Activated T-cell treated with anti-CD3 and anti-CD28 coated beads, Interleukin-2, amount 50 U/mL, for 24 hours (primary cell): ENCODE data around the gene PDCD4.

Experiments used
- DNase-seq: peaks from one replicate; pipeline ENCODE4 v3.0.0-alpha.2; 2020
- H3K27ac Mint-ChIP-seq: 2 replicates; pipeline ENCODE4 v1.8.0; 2020; ENCODE audit warnings: mild to moderate bottlenecking, mixed read lengths
- H3K27me3 Mint-ChIP-seq: 2 replicates; pipeline ENCODE4 v1.8.0; 2020; ENCODE audit warnings: mixed read lengths
- H3K36me3 Mint-ChIP-seq: 2 replicates; pipeline ENCODE4 v1.8.0; 2020; ENCODE audit warnings: low read depth, mixed read lengths
- H3K4me1 Mint-ChIP-seq: 2 replicates; pipeline ENCODE4 v1.8.0; 2020; ENCODE audit warnings: low read depth, mixed read lengths
- H3K4me3 Mint-ChIP-seq: 2 replicates; pipeline ENCODE4 v1.8.0; 2020; ENCODE audit warnings: mild to moderate bottlenecking, moderate library complexity, mixed read lengths
- H3K9me3 Mint-ChIP-seq: 2 replicates; pipeline ENCODE4 v1.8.0; 2020; ENCODE audit warnings: mixed read lengths

PDCD4 gene

GRCh38 chr10:110848106-110848505 lies 23.6 kb upstream of the PDCD4 start:
- no peak for DNase-seq
- H3K27ac Mint-ChIP-seq: no peak overlapping the region
- no peak overlapping the region for H3K4me3 Mint-ChIP-seq
- H3K4me1 Mint-ChIP-seq: peaks cover 70% of the 10 kb centered on the region
- no peaks in the 10 kb centered on the region for H3K36me3 Mint-ChIP-seq
- no peaks in the 10 kb centered on the region for H3K27me3 Mint-ChIP-seq
- H3K9me3 Mint-ChIP-seq: no peaks in the 10 kb centered on the region

GRCh38 chr10:110850099-110850498 lies 21.6 kb upstream of the PDCD4 start:
- no peaks in the 10 kb centered on the region for H3K27me3 Mint-ChIP-seq
- H3K9me3 Mint-ChIP-seq: peaks cover 4% of the 10 kb centered on the region
- DNase-seq: no peak
- no peak overlapping the region for H3K4me3 Mint-ChIP-seq
- no peak overlapping the region for H3K27ac Mint-ChIP-seq
- no peaks in the 10 kb centered on the region for H3K36me3 Mint-ChIP-seq
- H3K4me1 Mint-ChIP-seq: peaks cover 72% of the 10 kb centered on the region

GRCh38 chr10:110851020-110851612 lies 20.6 kb upstream of the PDCD4 start:
- Mint-ChIP-seq H3K36me3 (no peaks in the 10 kb centered on the region), H3K9me3 (peaks cover 4% of the 10 kb centered on the region), H3K27ac (peak overlapping the region; percentile 22), H3K4me3 (peak overlapping the region; percentile 39), H3K27me3 (no peaks in the 10 kb centered on the region), H3K4me1 (peaks cover 74% of the 10 kb centered on the region)
- no peak for DNase-seq

- H3K9me3 Mint-ChIP-seq: peaks cover 6% of the 10 kb centered on the region
- DNase-seq: no peak
- H3K36me3 Mint-ChIP-seq: peaks cover 2% of the 10 kb centered on the region
- peaks cover 74% of the 10 kb centered on the region for H3K4me1 Mint-ChIP-seq
- H3K4me3 Mint-ChIP-seq: peak overlapping the region; percentile 28
- no peaks in the 10 kb centered on the region for H3K27me3 Mint-ChIP-seq
- peak overlapping the region; percentile 80 for H3K27ac Mint-ChIP-seq
Measured at GRCh38 chr10:110852255-110852896, 19.4 kb upstream of the PDCD4 start.

- peak overlapping the region; percentile 28 for H3K4me3 Mint-ChIP-seq
- H3K4me1 Mint-ChIP-seq: peaks cover 77% of the 10 kb centered on the region
- H3K9me3 Mint-ChIP-seq: peaks cover 6% of the 10 kb centered on the region
- H3K27me3 Mint-ChIP-seq: no peaks in the 10 kb centered on the region
- DNase-seq: peak; percentile 20
- H3K36me3 Mint-ChIP-seq: peaks cover 2% of the 10 kb centered on the region
- peak overlapping the region; percentile 15 for H3K27ac Mint-ChIP-seq
Measured at GRCh38 chr10:110852947-110853346, 18.8 kb upstream of the PDCD4 start.

GRCh38 chr10:110853921-110854605 lies 17.7 kb upstream of the PDCD4 start:
- H3K27me3 Mint-ChIP-seq: no peaks in the 10 kb centered on the region
- no peak overlapping the region for H3K27ac Mint-ChIP-seq
- H3K9me3 Mint-ChIP-seq: peaks cover 6% of the 10 kb centered on the region
- H3K36me3 Mint-ChIP-seq: peaks cover 2% of the 10 kb centered on the region
- no peak for DNase-seq
- peaks cover 83% of the 10 kb centered on the region for H3K4me1 Mint-ChIP-seq
- H3K4me3 Mint-ChIP-seq: no peak overlapping the region

GRCh38 chr10:110857265-110858171 lies 14.2 kb upstream of the PDCD4 start:
- Mint-ChIP-seq H3K36me3 (peaks cover 8% of the 10 kb centered on the region), H3K27ac (peak overlapping the region; percentile 20), H3K4me3 (peak overlapping the region; percentile 12), H3K4me1 (peaks cover 87% of the 10 kb centered on the region), H3K27me3 (no peaks in the 10 kb centered on the region), H3K9me3 (peaks cover 6% of the 10 kb centered on the region)
- DNase-seq: no peak

- no peak for DNase-seq
- Mint-ChIP-seq H3K27ac (peak overlapping the region; percentile 20), H3K36me3 (peaks cover 8% of the 10 kb centered on the region), H3K27me3 (no peaks in the 10 kb centered on the region), H3K4me1 (peaks cover 87% of the 10 kb centered on the region), H3K9me3 (peaks cover 6% of the 10 kb centered on the region), H3K4me3 (no peak overlapping the region)
Measured at GRCh38 chr10:110858297-110858934, 13.3 kb upstream of the PDCD4 start.

- DNase-seq: no peak
- H3K4me1 Mint-ChIP-seq: peaks cover 87% of the 10 kb centered on the region
- no peaks in the 10 kb centered on the region for H3K27me3 Mint-ChIP-seq
- H3K4me3 Mint-ChIP-seq: no peak overlapping the region
- peaks cover 6% of the 10 kb centered on the region for H3K9me3 Mint-ChIP-seq
- peak overlapping the region; percentile 90 for H3K27ac Mint-ChIP-seq
- peaks cover 8% of the 10 kb centered on the region for H3K36me3 Mint-ChIP-seq
Measured at GRCh38 chr10:110859206-110859972, 12.3 kb upstream of the PDCD4 start.

- DNase-seq: no peak
- Mint-ChIP-seq H3K36me3 (peaks cover 8% of the 10 kb centered on the region), H3K9me3 (peaks cover 4% of the 10 kb centered on the region), H3K4me3 (no peak overlapping the region), H3K27ac (peak overlapping the region; percentile 90), H3K27me3 (no peaks in the 10 kb centered on the region), H3K4me1 (peaks cover 87% of the 10 kb centered on the region)
Measured at GRCh38 chr10:110859973-110860376, 11.8 kb upstream of the PDCD4 start.

- Mint-ChIP-seq H3K4me1 (peaks cover 87% of the 10 kb centered on the region), H3K36me3 (peaks cover 8% of the 10 kb centered on the region), H3K9me3 (peaks cover 2% of the 10 kb centered on the region), H3K4me3 (peak overlapping the region; percentile 37), H3K27me3 (no peaks in the 10 kb centered on the region), H3K27ac (peak overlapping the region; percentile 90)
- DNase-seq: peak; percentile 69
Measured at GRCh38 chr10:110860576-110861241, 11.0 kb upstream of the PDCD4 start.

GRCh38 chr10:110861476-110861875 lies 10.3 kb upstream of the PDCD4 start:
- H3K27me3 Mint-ChIP-seq: no peaks in the 10 kb centered on the region
- DNase-seq: no peak
- peak overlapping the region; percentile 90 for H3K27ac Mint-ChIP-seq
- peaks cover 2% of the 10 kb centered on the region for H3K9me3 Mint-ChIP-seq
- H3K36me3 Mint-ChIP-seq: peaks cover 8% of the 10 kb centered on the region
- H3K4me3 Mint-ChIP-seq: no peak overlapping the region
- H3K4me1 Mint-ChIP-seq: peaks cover 90% of the 10 kb centered on the region
